Stimulated activated CD8-positive, alpha-beta memory T cell treated with anti-CD3 and anti-CD28 coated beads, Interleukin-2, amount 100 ng/mL, for 1 hour (primary cell): ENCODE measurements around the gene SIPA1L2.
"Not testable (repeated sequence)": the region's sequence is repeated elsewhere in the genome, so short reads cannot be mapped to it uniquely, and the experiment has no call there.

ENCODE experiments used
- DNase-seq, 2 donors: peaks; one replicate each; pipeline ENCODE4 v3.0.0-alpha.2; 2020; ENCODE audit warnings: low read depth in 2 of 2

Gene SIPA1L2

DNA sequence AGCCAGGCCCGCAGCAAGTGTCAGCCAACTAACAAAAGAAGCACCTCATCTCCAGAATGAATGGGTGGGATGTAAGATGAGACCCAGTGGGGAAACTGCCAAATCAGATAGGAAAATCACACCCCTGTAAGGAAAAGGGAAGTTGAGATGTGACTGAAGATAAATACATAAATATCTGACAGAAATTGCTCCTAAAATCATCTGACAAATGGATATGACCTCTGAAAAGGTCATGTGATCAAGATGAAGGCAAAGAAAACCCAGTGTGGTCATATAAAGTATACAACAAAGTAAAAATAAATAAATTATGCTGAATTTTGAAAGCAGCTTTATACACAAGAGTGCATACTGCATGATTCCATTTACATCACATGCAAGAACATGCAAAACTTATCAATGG lies 12.7 kb downstream of the SIPA1L2 start:
- DNase-seq, result no peak

- DNase-seq, result no peak
These were observed 14.6 kb downstream of the SIPA1L2 start for GRCh38 chr1:232615306-232615800.

DNA sequence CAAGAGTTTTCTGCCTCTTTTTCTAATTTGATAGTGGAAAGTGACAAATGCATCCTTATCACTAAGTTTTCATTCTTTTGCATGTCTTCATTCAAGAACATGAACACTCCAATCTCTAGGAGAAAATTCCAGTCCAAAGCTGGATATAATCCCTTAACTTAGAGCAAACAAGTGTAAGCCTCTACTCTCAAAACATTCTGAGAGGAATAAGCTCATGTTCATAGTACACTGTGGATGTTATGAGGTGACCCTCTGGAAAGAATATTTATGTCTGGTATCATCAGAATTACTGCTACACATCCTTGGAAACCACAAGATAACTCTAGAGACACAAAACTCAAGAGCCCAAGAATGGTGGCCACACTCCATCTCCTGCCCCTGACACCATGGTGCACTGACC lies 15.1 kb downstream of the SIPA1L2 start:
- DNase-seq, result no peak

GRCh38 chr1:232613752-232614381 lies 16.1 kb downstream of the SIPA1L2 start:
- no peak for DNase-seq

DNA sequence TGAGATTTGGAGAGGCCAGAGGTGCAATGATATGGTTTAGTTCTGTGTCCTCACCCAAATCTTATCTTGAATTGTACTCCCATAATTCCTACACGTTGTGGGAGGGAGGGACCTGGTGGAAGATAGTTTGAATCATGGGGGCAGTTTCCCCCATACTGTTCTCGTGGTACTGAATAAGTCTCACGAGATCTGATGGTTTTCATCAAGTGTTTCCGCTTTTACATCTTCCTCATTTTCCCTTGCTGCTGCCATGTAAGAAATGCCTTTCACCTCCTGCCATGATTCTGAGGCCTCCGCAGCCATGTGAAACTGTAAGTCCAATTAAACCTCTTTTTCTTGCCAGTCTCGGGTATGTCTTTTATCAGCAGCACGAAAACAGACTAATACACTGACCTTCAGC lies 17.1 kb downstream of the SIPA1L2 start:
- not testable (repeated sequence) for DNase-seq

DNA sequence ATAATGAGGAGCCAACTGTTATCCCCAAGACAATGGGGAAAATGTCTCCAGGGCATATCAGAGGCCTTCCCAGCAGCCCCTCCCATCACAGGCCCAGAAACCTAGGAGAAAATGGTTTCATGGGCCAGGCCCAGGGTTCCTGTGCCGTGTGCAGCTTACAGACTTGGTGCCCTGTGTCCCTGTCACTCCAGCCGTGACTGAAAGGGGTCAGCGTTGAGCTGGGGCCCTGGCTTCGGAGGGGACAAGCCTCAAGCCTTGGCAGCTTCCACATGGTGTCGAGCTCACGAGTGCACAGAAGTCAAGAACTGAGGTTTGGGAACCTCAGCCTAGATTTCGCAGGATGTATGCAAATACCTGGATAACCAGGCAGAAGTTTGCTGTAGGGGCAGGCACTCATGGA lies 18.1 kb downstream of the SIPA1L2 start:
- DNase-seq, result no peak

DNA sequence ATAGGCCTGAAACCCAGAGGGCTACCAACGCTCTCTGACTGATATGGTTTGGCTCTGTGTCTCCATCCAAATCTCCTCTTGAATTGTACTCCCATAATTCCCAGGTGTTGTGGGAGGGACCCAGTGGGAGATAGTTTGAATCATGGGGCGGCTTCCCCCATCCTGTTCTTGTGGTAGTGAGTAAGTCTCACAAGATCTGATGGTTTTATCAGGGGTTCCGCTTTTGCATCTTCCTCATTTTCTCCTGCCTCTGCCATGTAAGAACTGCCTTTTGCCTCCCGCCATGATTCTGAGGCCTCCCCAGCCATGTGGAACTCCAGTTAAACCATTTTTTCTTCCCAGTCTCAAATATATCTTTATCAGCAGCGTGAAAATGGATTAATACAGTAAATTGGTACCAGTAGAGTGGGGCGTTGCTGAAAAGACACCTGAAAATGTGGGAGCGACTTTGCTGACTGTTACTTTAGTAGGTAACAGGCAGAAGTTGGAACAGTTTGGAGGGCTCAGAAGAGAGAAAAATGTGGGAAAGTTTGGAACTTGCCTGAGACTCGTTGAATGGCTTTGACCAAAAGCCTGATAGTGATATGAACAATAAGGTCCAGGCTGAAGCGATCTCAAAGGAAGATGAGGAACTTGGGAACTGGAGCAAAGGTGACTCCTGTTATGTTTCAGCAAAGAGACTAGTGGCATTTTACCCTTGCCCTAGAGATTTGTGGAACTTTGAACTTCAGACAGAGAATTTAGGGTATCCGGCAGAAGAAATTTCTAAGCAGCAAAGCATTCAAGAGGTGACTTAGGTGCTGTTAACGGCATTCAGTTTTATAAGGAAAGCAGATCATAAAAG lies 18.8 kb downstream of the SIPA1L2 start:
- DNase-seq, result not testable (repeated sequence)

GRCh38 chr1:232610192-232610901 lies 19.6 kb downstream of the SIPA1L2 start:
- no peak for DNase-seq

- DNase-seq, result no peak
These were observed 21.5 kb downstream of the SIPA1L2 start for GRCh38 chr1:232608427-232608826.

- DNase-seq, result no peak
These were observed 27.3 kb downstream of the SIPA1L2 start for GRCh38 chr1:232602622-232603021.

DNA sequence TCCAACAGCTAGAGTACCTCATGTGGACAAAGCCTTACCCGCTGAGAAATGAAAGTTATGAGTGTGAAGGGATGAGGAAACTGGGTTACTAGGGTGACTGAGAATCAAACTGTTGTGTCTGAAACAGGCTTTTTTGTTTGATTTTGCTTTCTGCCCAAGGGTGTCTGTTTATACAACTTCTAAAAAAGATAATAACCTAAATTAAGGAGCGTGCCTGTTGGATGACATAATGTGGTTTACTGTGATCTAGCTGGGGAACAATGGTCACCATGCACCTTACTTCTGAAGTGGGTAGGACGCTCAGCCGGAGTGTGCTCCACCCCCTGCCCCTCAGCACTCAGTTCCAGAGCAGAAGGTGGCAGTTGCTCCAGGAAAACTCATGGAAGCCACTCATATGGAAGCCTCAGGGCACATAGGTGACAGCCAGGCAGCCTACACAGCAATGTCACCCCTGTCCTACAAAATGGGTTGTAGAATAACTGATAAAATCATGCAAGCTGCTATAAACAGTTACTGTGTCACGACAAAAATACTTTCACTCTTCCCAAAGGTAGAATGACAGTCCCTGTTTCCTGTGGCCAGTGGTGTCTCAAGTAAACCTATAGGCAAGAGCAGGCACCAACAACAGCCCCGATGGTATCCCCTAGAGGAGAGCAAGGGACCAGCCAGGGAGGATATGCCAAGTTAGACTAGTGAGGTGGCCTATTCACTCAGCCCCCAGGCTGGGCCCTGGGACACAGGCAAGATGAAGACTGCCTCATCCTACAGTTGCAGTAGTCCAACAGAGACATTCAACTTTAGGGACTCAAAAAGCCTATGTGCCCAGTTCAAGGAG lies 29.3 kb downstream of the SIPA1L2 start:
- DNase-seq, result no peak

- no peak for DNase-seq
These were observed 30.5 kb downstream of the SIPA1L2 start for GRCh38 chr1:232599178-232600041.

GRCh38 chr1:232598837-232599177 lies 31.1 kb downstream of the SIPA1L2 start:
- no peak for DNase-seq

GRCh38 chr1:232598133-232598532 lies 31.8 kb downstream of the SIPA1L2 start:
- DNase-seq, result no peak

DNA sequence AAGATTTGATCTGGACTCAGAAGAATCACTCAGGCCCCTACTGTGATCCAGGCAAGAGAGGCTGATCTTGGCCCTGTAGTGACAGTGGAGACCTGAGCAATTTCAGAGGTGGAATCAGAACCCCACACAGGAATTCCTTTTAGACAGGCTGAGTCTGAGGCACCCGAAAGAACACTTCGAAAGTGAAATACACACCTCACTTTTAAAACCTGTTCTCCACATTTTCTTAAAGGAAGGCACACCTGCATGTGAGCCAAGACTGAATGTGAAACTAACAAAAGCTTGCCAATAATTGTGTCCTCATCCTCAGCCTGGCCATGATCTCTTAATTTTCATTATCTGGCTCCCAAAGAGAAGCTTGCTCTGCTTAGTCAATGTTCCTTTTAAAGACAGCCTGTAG lies 32.2 kb downstream of the SIPA1L2 start:
- DNase-seq, result no peak

DNA sequence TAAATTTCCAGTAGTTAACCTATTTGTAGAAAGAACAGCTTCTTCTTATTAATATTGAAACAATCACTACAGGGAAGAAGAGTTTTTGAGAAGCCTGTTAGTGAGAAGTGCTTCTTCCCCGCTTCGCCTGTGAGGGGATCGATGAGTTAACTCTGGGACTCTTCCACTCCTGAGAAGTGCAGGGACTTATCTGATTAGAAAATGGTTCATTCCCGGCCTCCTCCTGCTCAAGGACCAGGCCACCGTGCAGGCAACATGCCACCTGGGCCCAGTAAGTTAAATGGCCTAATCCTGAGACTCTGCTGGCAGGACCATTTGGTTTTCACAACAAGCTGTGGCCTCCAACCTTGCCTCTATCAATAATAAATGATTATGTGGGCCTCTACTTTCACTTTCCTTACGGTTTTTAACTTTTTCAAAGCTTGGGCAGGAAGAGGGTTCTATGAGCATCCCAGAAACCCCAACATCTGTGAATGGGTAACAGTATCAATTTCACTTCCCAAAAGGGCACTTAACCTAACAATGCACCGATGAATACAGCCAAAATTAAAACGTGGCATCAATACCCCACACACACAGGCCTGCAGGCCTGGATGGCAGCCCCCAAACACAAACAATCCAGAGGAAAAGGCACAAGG lies 33.1 kb downstream of the SIPA1L2 start:
- DNase-seq, result no peak

- DNase-seq, result no peak
These were observed 34.9 kb downstream of the SIPA1L2 start for GRCh38 chr1:232594768-232595698.

- DNase-seq, result no peak
These were observed 36.0 kb downstream of the SIPA1L2 start for GRCh38 chr1:232593717-232594502.
